HL-60 (cell line): ENCODE data around the gene BBS9.

Experiments used
- DNase-seq, 2 experiments: peaks; one replicate each; pipeline ENCODE4 v3.0.0-alpha.2; 2010 to 2020; ENCODE audit warnings: low read depth in 1 of 2, low spot score in 1 of 2
- H3K27ac ChIP-seq: fragments of 250-450 bp; sonication (Bioruptor Pico); replicated peaks from 2 replicates; pipeline ENCODE4 v1.5.1; 2020; ENCODE audit warnings: mild to moderate bottlenecking, moderate library complexity
- H3K27me3 ChIP-seq: fragments of 250-450 bp; sonication (Bioruptor Pico); 2 replicates; pipeline ENCODE4 v1.5.1; 2021; ENCODE audit warnings: mild to moderate bottlenecking, moderate library complexity; ENCODE audit not compliant: insufficient read depth, poor library complexity, severe bottlenecking
- H3K4me3 ChIP-seq: replicated peaks from 2 replicates; pipeline ENCODE4 v1.5.1; 2011; ENCODE audit warnings: mild to moderate bottlenecking, control low read depth, low read length; ENCODE audit not compliant: insufficient read depth
- CTCF ChIP-seq: IDR thresholded peaks from one replicate; pipeline ENCODE4 v1.5.1; 2011; ENCODE audit warnings: low read length, control low read depth, inconsistent platforms; ENCODE audit not compliant: insufficient read depth
- GABPA ChIP-seq: IDR thresholded peaks from 2 replicates; pipeline ENCODE4 v1.6.1; 2012; ENCODE audit warnings: low read depth
- POLR2AphosphoS5 ChIP-seq: IDR thresholded peaks from 2 replicates; pipeline ENCODE4 v1.6.1; 2012; ENCODE audit warnings: low read depth
- REST ChIP-seq: IDR thresholded peaks from 2 replicates; pipeline ENCODE4 v1.6.1; 2012; ENCODE audit warnings: low read depth; ENCODE audit not compliant: insufficient replicate concordance
- SPI1 ChIP-seq: IDR thresholded peaks from 2 replicates; pipeline ENCODE4 v1.6.1; 2012; ENCODE audit warnings: low read depth, mild to moderate bottlenecking, borderline replicate concordance

Gene BBS9

GRCh38 chr7:33101906-33102305 lies 27.5 kb upstream of the BBS9 start:
- TF ChIP-seq SPI1 (no peak), CTCF (no peak), REST (no peak), POLR2AphosphoS5 (no peak), GABPA (no peak)
- DNase-seq, result no peak
- H3K27me3 ChIP-seq, result no peaks in the 10 kb centered on the region
- no peak overlapping the region for H3K27ac ChIP-seq
- no peak overlapping the region for H3K4me3 ChIP-seq

GRCh38 chr7:33107136-33108066 lies 22.0 kb upstream of the BBS9 start:
- peak overlapping the region; percentile 80 for H3K4me3 ChIP-seq
- H3K27me3 ChIP-seq, result no peaks in the 10 kb centered on the region
- H3K27ac ChIP-seq, result no peak overlapping the region
- TF ChIP-seq REST, result no peak
- TF ChIP-seq SPI1, result no peak
- TF ChIP-seq GABPA, result no peak
- peak; percentile 11 for TF ChIP-seq CTCF
- DNase-seq, result peak in 1 of 2 experiments; percentile 50

GRCh38 chr7:33108554-33109004 lies 20.8 kb upstream of the BBS9 start:
- Histone ChIP-seq H3K27me3 (no peaks in the 10 kb centered on the region), H3K27ac (peak overlapping the region; percentile 52), H3K4me3 (peak overlapping the region; percentile 80)
- TF ChIP-seq SPI1 (no peak), POLR2AphosphoS5 (no peak), REST (no peak), CTCF (no peak), GABPA (no peak)
- DNase-seq, result peak in 1 of 2 experiments; percentile 32
